ENCODE measurements around the gene SP110. TPM values are rescaled to one million over a fixed set of nuclear protein-coding genes. Genes with fewer than 3 reads are reported as not detected.

Gene SP110
- total RNA-seq, 1 experiment from 2014 or later: 11.9 TPM

GRCh38 chr2:230158468-230158867, 61.3 kb downstream of the SP110 start:
- DNase-seq (ENCODE audit: unreplicated experiment): no peak
- no TSS peak for BruUV-seq (replicated peaks)
- POLR2A ChIA-PET: no interaction called here

GRCh38 chr2:230156782-230157699, 62.7 kb downstream of the SP110 start:
- BruUV-seq (replicated peaks): no TSS peak
- Mint-ChIP-seq H3K27me3 (ENCODE audit: insufficient read depth, unreplicated experiment) (no peaks in the 10 kb centered on the region), H3K9me3 (ENCODE audit: unreplicated experiment) (peaks cover 7% of the 10 kb centered on the region), H3K4me3 (ENCODE audit: unreplicated experiment) (no peak overlapping the region), H3K36me3 (ENCODE audit: insufficient read depth, unreplicated experiment) (no peaks in the 10 kb centered on the region), H3K4me1 (ENCODE audit: insufficient read depth, unreplicated experiment) (no peaks in the 10 kb centered on the region), H3K27ac (ENCODE audit: low read depth, unreplicated experiment) (no peak overlapping the region)
- intact Hi-C loops (cut with micrococcal nuclease): no loop called here
- DNase-seq (ENCODE audit: unreplicated experiment): no peak
- ChIA-PET CTCF (interaction anchor here (0.6 to 1.0 kb wide), 6 partner anchors 76 to 151 kb away, joined by 3 to 5 read pairs (median 4); no protein-coding TSS in a partner anchor), POLR2A (no interaction called here)
- no peak for TF ChIP-seq CTCF (IDR thresholded peaks at IDR 0.05; ENCODE audit: unreplicated experiment)

More at GRCh38 chr2:230158468-230158867, 61.3 kb downstream of the SP110 start:
- H3K4me3 Mint-ChIP-seq (ENCODE audit: unreplicated experiment): no peak overlapping the region
- CTCF ChIA-PET: interaction anchor here (0.6 to 3.6 kb wide), 7 partner anchors 12 to 151 kb away, joined by 3 to 54 read pairs (median 3); no protein-coding TSS in a partner anchor
- no peaks in the 10 kb centered on the region for H3K9me3 Mint-ChIP-seq (ENCODE audit: unreplicated experiment)
- no peaks in the 10 kb centered on the region for H3K4me1 Mint-ChIP-seq (ENCODE audit: insufficient read depth, unreplicated experiment)
- no peak for TF ChIP-seq CTCF (IDR thresholded peaks at IDR 0.05; ENCODE audit: unreplicated experiment)
- no peak overlapping the region for H3K27ac Mint-ChIP-seq (ENCODE audit: low read depth, unreplicated experiment)
- no peaks in the 10 kb centered on the region for H3K36me3 Mint-ChIP-seq (ENCODE audit: insufficient read depth, unreplicated experiment)
- intact Hi-C loops (cut with micrococcal nuclease): no loop called here
- H3K27me3 Mint-ChIP-seq (ENCODE audit: insufficient read depth, unreplicated experiment): no peaks in the 10 kb centered on the region

GRCh38 chr2:230155359-230155758, 64.4 kb downstream of the SP110 start:
- Mint-ChIP-seq H3K36me3 (ENCODE audit: insufficient read depth, unreplicated experiment) (no peaks in the 10 kb centered on the region), H3K9me3 (ENCODE audit: unreplicated experiment) (peaks cover 12% of the 10 kb centered on the region), H3K4me3 (ENCODE audit: unreplicated experiment) (no peak overlapping the region), H3K27me3 (ENCODE audit: insufficient read depth, unreplicated experiment) (no peaks in the 10 kb centered on the region), H3K4me1 (ENCODE audit: insufficient read depth, unreplicated experiment) (no peaks in the 10 kb centered on the region), H3K27ac (ENCODE audit: low read depth, unreplicated experiment) (no peak overlapping the region)
- DNase-seq (ENCODE audit: unreplicated experiment): no peak
- ChIA-PET POLR2A (no interaction called here), CTCF (interaction anchor here (0.6 kb wide), 1 partner anchor 153 kb away, joined by 4 read pairs; no protein-coding TSS in a partner anchor)
- intact Hi-C loops (cut with micrococcal nuclease): no loop called here
- no peak for TF ChIP-seq CTCF (IDR thresholded peaks at IDR 0.05; ENCODE audit: unreplicated experiment)
- no TSS peak for BruUV-seq (replicated peaks)

GRCh38 chr2:230153390-230153976, 66.3 kb downstream of the SP110 start:
- no TSS peak for BruUV-seq (replicated peaks)
- POLR2A ChIA-PET: interaction anchor here (1.4 kb wide), 1 partner anchor 9 kb away, joined by 3 read pairs; no protein-coding TSS in a partner anchor
- CTCF ChIA-PET: interaction anchor here (1.6 kb wide), 1 partner anchor 87 kb away, joined by 4 read pairs; no protein-coding TSS in a partner anchor
- intact Hi-C loops (cut with micrococcal nuclease): no loop called here
- Mint-ChIP-seq H3K27ac (ENCODE audit: low read depth, unreplicated experiment) (no peak overlapping the region), H3K4me3 (ENCODE audit: unreplicated experiment) (no peak overlapping the region), H3K9me3 (ENCODE audit: unreplicated experiment) (peaks cover 12% of the 10 kb centered on the region), H3K4me1 (ENCODE audit: insufficient read depth, unreplicated experiment) (no peaks in the 10 kb centered on the region), H3K36me3 (ENCODE audit: insufficient read depth, unreplicated experiment) (no peaks in the 10 kb centered on the region), H3K27me3 (ENCODE audit: insufficient read depth, unreplicated experiment) (no peaks in the 10 kb centered on the region)
- DNase-seq (ENCODE audit: unreplicated experiment): no peak
- TF ChIP-seq CTCF (IDR thresholded peaks at IDR 0.05; ENCODE audit: unreplicated experiment): no peak

All from MCF 10A (cell line).